K562 (cell line): ENCODE results near the gene H3-3A. TPM values are rescaled to one million over a fixed set of nuclear protein-coding genes. Genes with fewer than 3 reads are reported as not detected.

Source experiments
- CTCF ChIP-seq, 3 experiments: IDR thresholded peaks in 2 of 3; conservative IDR thresholded peaks in 1 of 3; 2 replicates each; pipeline ENCODE4 v1.5.1; 2011 to 2012; ENCODE audit warnings: low read length in 3 of 3, mild to moderate bottlenecking in 3 of 3, control low read depth in 2 of 3, improper control_type of control experiment in 1 of 3, inconsistent platforms in 1 of 3, low read depth in 1 of 3, mixed read lengths in 1 of 3, moderate library complexity in 1 of 3; ENCODE audit not compliant: insufficient read depth in 2 of 3
- E2F1 ChIP-seq: sonication (generic); formaldehyde crosslinking; IDR thresholded peaks from 2 replicates; pipeline ENCODE4 v1.8.1; 2023; ENCODE audit warnings: mild to moderate bottlenecking, missing genetic modification reagents, moderate library complexity
- FOSL1 ChIP-seq: fragments of 200-800 bp; sonication (Bioruptor generic); conservative IDR thresholded peaks from 2 replicates; pipeline ENCODE4 v1.6.1; 2016; ENCODE audit warnings: missing genetic modification characterization, missing compliant biosample characterization
- HOMEZ ChIP-seq: fragments of 250-450 bp; sonication (Bioruptor Pico); IDR thresholded peaks from 2 replicates; pipeline ENCODE4 v1.4.0; 2020; ENCODE audit warnings: mild to moderate bottlenecking, moderate library complexity
- KHSRP ChIP-seq: fragments of 450-650 bp; IDR thresholded peaks from 2 replicates; pipeline ENCODE4 v1.6.1; 2017
- L3MBTL2 ChIP-seq: fragments of 450-650 bp; IDR thresholded peaks from 2 replicates; pipeline ENCODE4 v1.6.1; 2016; ENCODE audit warnings: mild to moderate bottlenecking, moderate library complexity
- MAZ ChIP-seq, 2 experiments: fragments of 450-650 bp in 1 of 2; sonication (generic) in 1 of 2; formaldehyde crosslinking; IDR thresholded peaks in 1 of 2; conservative IDR thresholded peaks in 1 of 2; 2 replicates each; pipeline versions ENCODE4 v1.4.0 to v1.5.0; 2020; ENCODE audit warnings: mild to moderate bottlenecking in 1 of 2, missing genetic modification reagents in 1 of 2
- MCM5 ChIP-seq: fragments of 450-650 bp; IDR thresholded peaks from 2 replicates; pipeline ENCODE4 v1.6.1; 2016; ENCODE audit warnings: low read depth
- MECOM ChIP-seq: fragments of 250-450 bp; sonication (Bioruptor Pico); IDR thresholded peaks from 2 replicates; pipeline ENCODE4 v1.8.0; 2022; ENCODE audit warnings: inconsistent platforms
- MLX ChIP-seq, 2 experiments: fragments of 450-650 bp in 1 of 2; sonication (generic) in 1 of 2; formaldehyde crosslinking; conservative IDR thresholded peaks; 2 replicates each; pipeline versions ENCODE4 v1.4.0 to v1.8.1; 2020 to 2022; ENCODE audit warnings: mild to moderate bottlenecking in 1 of 2, missing genetic modification reagents in 1 of 2
- NR0B1 ChIP-seq: fragments of 450-650 bp; IDR thresholded peaks from one replicate; pipeline ENCODE4 v1.6.1; 2018; ENCODE audit warnings: mild to moderate bottlenecking, moderate library complexity; ENCODE audit not compliant: partially characterized antibody
- POLR2A ChIP-seq: fragments of 450-650 bp; conservative IDR thresholded peaks from 2 replicates; pipeline ENCODE4 v1.6.1; 2016
- RFX5 ChIP-seq: IDR thresholded peaks from 2 replicates; pipeline ENCODE4 v1.6.1; 2011; ENCODE audit warnings: low read depth, mild to moderate bottlenecking, improper control_type of control experiment, low read length
- SAFB2 ChIP-seq: fragments of 200-400 bp; formaldehyde crosslinking; IDR thresholded peaks from 2 replicates; pipeline ENCODE4 v1.6.1; 2018; ENCODE audit warnings: borderline replicate concordance, low read length, low read depth, moderate library complexity; ENCODE audit not compliant: severe bottlenecking
- SLC30A9 ChIP-seq: fragments of 250-450 bp; sonication (Bioruptor Pico); IDR thresholded peaks from 2 replicates; pipeline ENCODE4 v1.8.0; 2022; ENCODE audit warnings: mild to moderate bottlenecking, moderate library complexity
- SMARCE1 ChIP-seq: fragments of 450-650 bp; IDR thresholded peaks from 2 replicates; pipeline ENCODE4 v1.7.1; 2016; ENCODE audit warnings: mild to moderate bottlenecking
- TAF9B ChIP-seq: fragments of 450-650 bp; IDR thresholded peaks from 2 replicates; pipeline ENCODE4 v1.6.1; 2018; ENCODE audit warnings: mild to moderate bottlenecking; ENCODE audit not compliant: partially characterized antibody
- ZBTB26 ChIP-seq: fragments of 450-650 bp; formaldehyde crosslinking; IDR thresholded peaks from 2 replicates; pipeline ENCODE4 v1.4.0; 2022; ENCODE audit warnings: missing genetic modification characterization
- ZNF740 ChIP-seq, 3 experiments: fragments of 200-800 bp in 1 of 3; sonication (Bioruptor generic) in 1 of 3; sonication (generic) in 1 of 3; formaldehyde crosslinking in 1 of 3; IDR thresholded peaks; 2 replicates each; pipeline versions ENCODE4 v1.6.1 to v1.8.0; 2016 to 2022; ENCODE audit warnings: mild to moderate bottlenecking in 2 of 3, missing compliant biosample characterization in 2 of 3, missing genetic modification characterization in 2 of 3, missing genetic modification reagents in 1 of 3
- ZNF77 ChIP-seq: fragments of 250-450 bp; sonication (Bioruptor Pico); IDR thresholded peaks from 2 replicates; pipeline ENCODE4 v1.5.0; 2020
- polyA plus RNA-seq, 8 experiments: library from polyadenylated mRNA; depleted of rRNA in 4 of 8; stranded (reverse) in 5 of 8; unstranded in 3 of 8; fragments of >200 nt; fragmentation: Nextera tagmentation in 2 of 8; fragmentation: Illumina TruSeq in 1 of 8; extraction: Ambion mirVana in 2 of 8; extraction: Trizol in 1 of 8; gene quantifications; 2 replicates each; pipeline versions ENCODE4 v1.2.1 to v1.2.3, GENCODE V29; 2011 to 2014; ENCODE audit warnings: inconsistent platforms in 1 of 8, missing spikeins in 1 of 8
- total RNA-seq, 7 experiments: library from RNA; depleted of rRNA in 6 of 7; stranded (reverse); fragments of >200 nt in 6 of 7; fragmentation: Illumina TruSeq in 2 of 7; extraction: Trizol in 2 of 7; gene quantifications; 2 replicates each; pipeline versions ENCODE4 v1.2.1 to v1.2.3, GENCODE V29; 2011 to 2021; ENCODE audit warnings: low replicate concordance in 1 of 7

H3-3A gene
- total and polyA plus RNA-seq, 9 of the 15 experiments (the other 6 are each of a cell fraction or from before 2014, with no cell fraction given): 426 to 1,083 (median 591) TPM

GRCh38 chr1:226072347-226072746, 9.8 kb downstream of the H3-3A start (continued):
- no peak for TF ChIP-seq NR0B1
- TF ChIP-seq FOSL1 (tag): no peak
- no peak for TF ChIP-seq SLC30A9 (CRISPR knock-in tag)
- TF ChIP-seq TAF9B: no peak
- TF ChIP-seq E2F1 (CRISPR knock-in tag): peak; percentile 45; the same call in 1 of the 2 replicates
- TF ChIP-seq MLX (CRISPR knock-in tag; conservative IDR thresholded peaks at IDR 0.05): no peak
- peak; percentile 45 for TF ChIP-seq POLR2A
- TF ChIP-seq L3MBTL2: no peak
- TF ChIP-seq SMARCE1: no peak
- TF ChIP-seq ZBTB26: no peak
- no peak for TF ChIP-seq MECOM (CRISPR knock-in tag)
- TF ChIP-seq RFX5: no peak
- no peak for TF ChIP-seq ZNF740 (CRISPR knock-in tag; IDR thresholded peaks at IDR 0.05)
- TF ChIP-seq ZNF740 (tag; IDR thresholded peaks at IDR 0.05): no peak
- no peak for TF ChIP-seq SAFB2
- no peak for TF ChIP-seq HOMEZ (CRISPR knock-in tag)
- TF ChIP-seq KHSRP: 0 out of 2 replicates have a peak, but pooled peaks have one; percentile 20
- TF ChIP-seq MAZ (CRISPR knock-in tag; conservative IDR thresholded peaks at IDR 0.05 in 1 of 2, IDR thresholded peaks at IDR 0.05 in 1 of 2): 0 out of 4 replicates have a peak, but pooled peaks of 1 of the 2 experiments have one; percentile 13
- TF ChIP-seq ZNF77 (CRISPR knock-in tag): peak; percentile 18; the same call in 1 of the 2 replicates
- no peak for TF ChIP-seq CTCF (IDR thresholded peaks at IDR 0.05 in 2 of 3, conservative IDR thresholded peaks at IDR 0.05 in 1 of 3; ENCODE audit: insufficient read depth in 2 of 3, low read depth in 1 of 3, low read length in 3 of 3)
- no peak for TF ChIP-seq MCM5
